GM21717 (cell line): ENCODE results near the gene CRYBG3.
A peak's percentile ranks its signal among the peaks of the same experiment; 100 is the strongest.

Experiments
- ATAC-seq: cut with Tn5 transposase; IDR thresholded peaks from one replicate; pipeline ENCODE4 v1.9.1; 2021; ENCODE audit warnings: mild to moderate bottlenecking, moderate library complexity; ENCODE audit not compliant: unreplicated experiment

CRYBG3 gene

GRCh38 chr3:97970956-97971620, 149.3 kb downstream of the CRYBG3 start:
- no peak for ATAC-seq

- ATAC-seq: peak; percentile 92
Observed at GRCh38 chr3:97971679-97972567, 150.1 kb downstream of the CRYBG3 start, which contains the start of gene RIOX2. TSS of gene RIOX2 (minus strand) at chr3:97972431. CDS start at chr3:97967593, 4,838 bp downstream.

GRCh38 chr3:97972976-97973375, 151.2 kb downstream of the CRYBG3 start:
- no peak for ATAC-seq

- no peak for ATAC-seq
Observed at GRCh38 chr3:97974996-97975395, 153.2 kb downstream of the CRYBG3 start.

GRCh38 chr3:97975466-97975865, 153.7 kb downstream of the CRYBG3 start:
- no peak for ATAC-seq

GRCh38 chr3:97979610-97980009, 157.8 kb downstream of the CRYBG3 start:
- ATAC-seq: no peak

- no peak for ATAC-seq
Observed at GRCh38 chr3:97981886-97982285, 160.1 kb downstream of the CRYBG3 start.

GRCh38 chr3:97983933-97984491, 162.2 kb downstream of the CRYBG3 start:
- ATAC-seq: no peak

- no peak for ATAC-seq
Observed at GRCh38 chr3:97987306-97987705, 165.5 kb downstream of the CRYBG3 start.

GRCh38 chr3:97988784-97989568, 167.2 kb downstream of the CRYBG3 start:
- no peak for ATAC-seq

- no peak for ATAC-seq
Observed at GRCh38 chr3:97990624-97991292, 168.9 kb downstream of the CRYBG3 start.

GRCh38 chr3:97991293-97991682, 169.5 kb downstream of the CRYBG3 start:
- ATAC-seq: no peak

GRCh38 chr3:97992547-97993173, 170.8 kb downstream of the CRYBG3 start:
- ATAC-seq: no peak

GRCh38 chr3:97993526-97993925, 171.7 kb downstream of the CRYBG3 start:
- ATAC-seq: no peak

- ATAC-seq: no peak
Observed at GRCh38 chr3:97994328-97994945, 172.6 kb downstream of the CRYBG3 start.
